ENCODE measurements around the gene HEATR5A. TPM values are rescaled to one million over a fixed set of nuclear protein-coding genes. Genes with fewer than 3 reads are reported as not detected.
"Not testable (repeated sequence)": the region's sequence is repeated elsewhere in the genome, so short reads cannot be mapped to it uniquely, and the experiment has no call there.

HEATR5A gene
- 23.1 and 26.2 TPM in 2 replicates for total RNA-seq (2022)
- percentile 65 among the genes with signal in this experiment for Bru-seq, nascent RNA
- percentile 71 among the genes with signal in this experiment for BruChase-seq, experiment 1, labeled RNA remaining after a 6-hour chase
- BruChase-seq, experiment 2, labeled RNA remaining after a 2-hour chase = percentile 69 among the genes with signal in this experiment
- long read RNA-seq, full-length matches to known transcripts = 3 of 10 reads
- long read RNA-seq, partial matches to known transcripts = 5 of 10 reads
- long read RNA-seq, other reads (novel, unspliced or antisense) = 2 of 10 reads

GRCh38 chr14:31420319-31421111 lies at the start of gene HEATR5A:
Gene HEATR5A, minus strand, starts transcription at chr14:31420550. Its CDS starts 17,575 bp downstream, at chr14:31402975.
- H3K9me3 Mint-ChIP-seq (ENCODE audit: unreplicated experiment) = no peaks in the 10 kb centered on the region
- peaks cover 16% of the 10 kb centered on the region for H3K4me1 Mint-ChIP-seq (ENCODE audit: insufficient read depth, unreplicated experiment)
- no TSS peak for BruUV-seq (replicated peaks)
- no peaks in the 10 kb centered on the region for H3K27me3 Mint-ChIP-seq (ENCODE audit: insufficient read depth, unreplicated experiment)
- ChIA-PET POLR2A (interaction anchor here (0.5 to 4.5 kb wide), 34 partner anchors 8 to 1140 kb away, joined by 3 to 46 read pairs (median 6); partner anchors contain the start of genes ARHGAP5, DTD2 and HECTD1), CTCF (interaction anchor here (0.6 to 2.1 kb wide), 10 partner anchors 10 to 507 kb away, joined by 3 to 8 read pairs (median 4); partner anchors contain the start of gene DTD2)
- intact Hi-C loops (cut with micrococcal nuclease) = loop anchor here (2.0 to 10.0 kb wide), 2 partner anchors 214 to 694 kb away; partner anchors contain the start of gene HECTD1
- peak within 1 kb of the TSS; percentile 97 for H3K27ac Mint-ChIP-seq (ENCODE audit: low read depth, unreplicated experiment)
- peak within 1 kb of the TSS; percentile 99 for H3K4me3 Mint-ChIP-seq (ENCODE audit: unreplicated experiment)
- H3K36me3 Mint-ChIP-seq (ENCODE audit: insufficient read depth, unreplicated experiment) = no peaks in the 10 kb centered on the region
- peak; percentile 94 for DNase-seq (ENCODE audit: unreplicated experiment)
- TF ChIP-seq CTCF (IDR thresholded peaks at IDR 0.05; ENCODE audit: unreplicated experiment) = no peak

GRCh38 chr14:31466554-31466953 lies 46.2 kb upstream of the HEATR5A start:
- Mint-ChIP-seq H3K4me3 (ENCODE audit: unreplicated experiment) (no peak overlapping the region), H3K36me3 (ENCODE audit: insufficient read depth, unreplicated experiment) (no peaks in the 10 kb centered on the region), H3K27ac (ENCODE audit: low read depth, unreplicated experiment) (no peak overlapping the region), H3K9me3 (ENCODE audit: unreplicated experiment) (no peaks in the 10 kb centered on the region), H3K27me3 (ENCODE audit: insufficient read depth, unreplicated experiment) (no peaks in the 10 kb centered on the region), H3K4me1 (ENCODE audit: insufficient read depth, unreplicated experiment) (peaks cover 6% of the 10 kb centered on the region)
- no peak for TF ChIP-seq CTCF (IDR thresholded peaks at IDR 0.05; ENCODE audit: unreplicated experiment)
- ChIA-PET CTCF (no interaction called here), POLR2A (interaction anchor here (1.7 kb wide), 1 partner anchor 9 kb away, joined by 4 read pairs; the partner anchor contains the start of gene DTD2)
- intact Hi-C loops (cut with micrococcal nuclease) = no loop called here
- no TSS peak for BruUV-seq (replicated peaks)
- DNase-seq (ENCODE audit: unreplicated experiment) = no peak

- Mint-ChIP-seq H3K27me3 (ENCODE audit: insufficient read depth, unreplicated experiment) (no peaks in the 10 kb centered on the region), H3K27ac (ENCODE audit: low read depth, unreplicated experiment) (no peak overlapping the region), H3K4me1 (ENCODE audit: insufficient read depth, unreplicated experiment) (peaks cover 9% of the 10 kb centered on the region), H3K36me3 (ENCODE audit: insufficient read depth, unreplicated experiment) (no peaks in the 10 kb centered on the region), H3K9me3 (ENCODE audit: unreplicated experiment) (no peaks in the 10 kb centered on the region), H3K4me3 (ENCODE audit: unreplicated experiment) (no peak overlapping the region)
- no peak for TF ChIP-seq CTCF (IDR thresholded peaks at IDR 0.05; ENCODE audit: unreplicated experiment)
- ChIA-PET POLR2A (interaction anchor here (0.6 kb wide), 1 partner anchor 1485 kb away, joined by 3 read pairs; no protein-coding TSS in a partner anchor), CTCF (interaction anchor here (0.7 kb wide), 1 partner anchor 22 kb away, joined by 3 read pairs; no protein-coding TSS in a partner anchor)
- intact Hi-C loops (cut with micrococcal nuclease) = no loop called here
- BruUV-seq (replicated peaks) = no TSS peak
- DNase-seq (ENCODE audit: unreplicated experiment) = no peak
Measured at GRCh38 chr14:31465111-31465510, 44.8 kb upstream of the HEATR5A start.

- BruUV-seq (replicated peaks); intact Hi-C loops (cut with micrococcal nuclease); H3K36me3 Mint-ChIP-seq (ENCODE audit: insufficient read depth, unreplicated experiment); H3K9me3 Mint-ChIP-seq (ENCODE audit: unreplicated experiment); H3K4me3 Mint-ChIP-seq (ENCODE audit: unreplicated experiment); H3K4me1 Mint-ChIP-seq (ENCODE audit: insufficient read depth, unreplicated experiment); H3K27me3 Mint-ChIP-seq (ENCODE audit: insufficient read depth, unreplicated experiment): not testable (repeated sequence)
- ChIA-PET POLR2A (interaction anchor here (0.6 to 1.8 kb wide), 7 partner anchors 16 to 639 kb away, joined by 3 to 6 read pairs (median 3); partner anchors contain the start of gene HEATR5A), CTCF (interaction anchor here (0.6 to 1.3 kb wide), 5 partner anchors 13 to 914 kb away, joined by 3 to 9 read pairs (median 3); no protein-coding TSS in a partner anchor)
- DNase-seq (ENCODE audit: unreplicated experiment) = peak; percentile 45
- H3K27ac Mint-ChIP-seq (ENCODE audit: low read depth, unreplicated experiment) = peak overlapping the region; percentile 39
Measured at GRCh38 chr14:31462450-31462849, 42.1 kb upstream of the HEATR5A start.
